H9 (cell line): ENCODE data around the gene ADAMTSL5. TPM values are rescaled to one million over a fixed set of nuclear protein-coding genes. Genes with fewer than 3 reads are reported as not detected.

Source experiments
- DNase-seq: peaks from one replicate; pipeline ENCODE4 v3.0.0-alpha.2; 2017
- H2AFZ ChIP-seq: one replicate; pipeline ENCODE4 v1.6.1; 2013; ENCODE audit warnings: mild to moderate bottlenecking, low read length, control low read depth, moderate library complexity
- H2AK5ac ChIP-seq: 2 replicates; pipeline ENCODE4 v1.6.1; 2013; ENCODE audit warnings: low read length, control low read depth, mixed read lengths; ENCODE audit not compliant: insufficient read length
- H2BK120ac ChIP-seq: one replicate; pipeline ENCODE4 v1.6.1; 2013; ENCODE audit warnings: low read depth, mild to moderate bottlenecking, low read length, control low read depth, inconsistent platforms; ENCODE audit not compliant: poor library complexity, severe bottlenecking
- H2BK12ac ChIP-seq: 2 replicates; pipeline ENCODE4 v1.6.1; 2013; ENCODE audit warnings: low read length, control low read depth, mixed read lengths, low read depth; ENCODE audit not compliant: insufficient read length
- H2BK15ac ChIP-seq: 2 replicates; pipeline ENCODE4 v1.6.1; 2013; ENCODE audit warnings: low read depth, low read length, control low read depth
- H2BK20ac ChIP-seq: one replicate; pipeline ENCODE4 v1.6.1; 2013; ENCODE audit warnings: low read depth, mild to moderate bottlenecking, low read length, control low read depth, inconsistent platforms; ENCODE audit not compliant: poor library complexity, severe bottlenecking
- H2BK5ac ChIP-seq: 2 replicates; pipeline ENCODE4 v1.6.1; 2013; ENCODE audit warnings: low read length, control low read depth, mixed read lengths; ENCODE audit not compliant: insufficient read length
- H3K14ac ChIP-seq: 2 replicates; pipeline ENCODE4 v1.6.1; 2013; ENCODE audit warnings: low read length, control low read depth; ENCODE audit not compliant: insufficient read depth
- H3K18ac ChIP-seq: 2 replicates; pipeline ENCODE4 v1.6.1; 2013; ENCODE audit warnings: low read depth, mild to moderate bottlenecking, mixed read lengths, low read length, control low read depth; ENCODE audit not compliant: insufficient read length
- H3K23ac ChIP-seq: 2 replicates; pipeline ENCODE4 v1.6.1; 2013; ENCODE audit warnings: low read length, control low read depth, mixed read lengths, low read depth; ENCODE audit not compliant: insufficient read length
- H3K23me2 ChIP-seq: 2 replicates; pipeline ENCODE4 v1.6.1; 2013; ENCODE audit warnings: low read depth, mild to moderate bottlenecking, mixed read lengths, low read length, control low read depth; ENCODE audit not compliant: insufficient read length, poor library complexity, severe bottlenecking
- H3K27ac ChIP-seq: 2 replicates; pipeline ENCODE4 v1.5.1; 2013; ENCODE audit warnings: low read length, control low read depth, mixed read lengths, low read depth; ENCODE audit not compliant: insufficient read length
- H3K27me3 ChIP-seq: 2 replicates; pipeline ENCODE4 v1.6.1; 2013; ENCODE audit warnings: low read length, control low read depth, inconsistent platforms; ENCODE audit not compliant: insufficient read depth
- H3K4ac ChIP-seq: 2 replicates; pipeline ENCODE4 v1.6.1; 2013; ENCODE audit warnings: low read depth, mild to moderate bottlenecking, control low read depth, inconsistent platforms, low read length, moderate library complexity
- H3K4me1 ChIP-seq: 2 replicates; pipeline ENCODE4 v1.6.1; 2013; ENCODE audit warnings: low read length, control low read depth, inconsistent platforms; ENCODE audit not compliant: insufficient read depth
- H3K4me2 ChIP-seq: 2 replicates; pipeline ENCODE4 v1.6.1; 2013; ENCODE audit warnings: low read length, control low read depth, mixed read lengths; ENCODE audit not compliant: insufficient read length, insufficient read depth
- H3K56ac ChIP-seq: 2 replicates; pipeline ENCODE4 v1.6.1; 2013; ENCODE audit warnings: low read depth, mild to moderate bottlenecking, mixed read lengths, low read length, control low read depth; ENCODE audit not compliant: insufficient read length
- H3K79me1 ChIP-seq: 2 replicates; pipeline ENCODE4 v1.6.1; 2013; ENCODE audit warnings: low read depth, mild to moderate bottlenecking, moderate library complexity, low read length, control low read depth, inconsistent platforms; ENCODE audit not compliant: insufficient read depth, poor library complexity, severe bottlenecking
- H3K79me2 ChIP-seq: 2 replicates; pipeline ENCODE4 v1.6.1; 2013; ENCODE audit warnings: low read length, control low read depth, inconsistent platforms; ENCODE audit not compliant: insufficient read depth
- H3K9ac ChIP-seq: 2 replicates; pipeline ENCODE4 v1.6.1; 2013; ENCODE audit warnings: low read length, control low read depth, mixed read lengths; ENCODE audit not compliant: insufficient read length; ENCODE audit errors: extremely low read depth
- H3K9me3 ChIP-seq: one replicate; pipeline ENCODE4 v1.6.1; 2013; ENCODE audit warnings: low read depth, low read length, inconsistent platforms; ENCODE audit not compliant: control insufficient read depth
- H3T11ph ChIP-seq: one replicate; pipeline ENCODE4 v1.6.1; 2013; ENCODE audit warnings: mild to moderate bottlenecking, low read length, control low read depth, inconsistent platforms
- H4K20me1 ChIP-seq: one replicate; pipeline ENCODE4 v1.6.1; 2013; ENCODE audit not compliant: control insufficient read depth, insufficient read length, insufficient read depth
- H4K5ac ChIP-seq: 2 replicates; pipeline ENCODE4 v1.6.1; 2013; ENCODE audit warnings: low read depth, mild to moderate bottlenecking, mixed read lengths, low read length, control low read depth; ENCODE audit not compliant: insufficient read length
- H4K8ac ChIP-seq: replicated peaks from 2 replicates; pipeline ENCODE4 v1.6.1; 2013; ENCODE audit warnings: low read length, control low read depth, mixed read lengths, low read depth; ENCODE audit not compliant: insufficient read length
- H4K91ac ChIP-seq: 2 replicates; pipeline ENCODE4 v1.6.1; 2013; ENCODE audit warnings: low read depth, mild to moderate bottlenecking, moderate library complexity, mixed read lengths, low read length, control low read depth; ENCODE audit not compliant: insufficient read length
- H3K27ac Mint-ChIP-seq, 3 experiments: 2 replicates in 2 of 3; 3 replicates in 1 of 3; pipeline ENCODE4 v1.8.0; 2020 to 2021; ENCODE audit warnings: mixed read lengths in 3 of 3, mild to moderate bottlenecking in 1 of 3, moderate library complexity in 1 of 3
- H3K27me3 Mint-ChIP-seq: 2 replicates; pipeline ENCODE4 v1.8.0; 2021; ENCODE audit warnings: low read depth, mild to moderate bottlenecking, moderate library complexity, mixed read lengths
- H3K36me3 Mint-ChIP-seq, 3 experiments: 2 replicates in 2 of 3; 3 replicates in 1 of 3; pipeline ENCODE4 v1.8.0; 2020 to 2021; ENCODE audit warnings: low read depth in 3 of 3, mixed read lengths in 3 of 3; ENCODE audit not compliant: insufficient read depth in 1 of 3
- H3K4me1 Mint-ChIP-seq, 2 experiments: 2 replicates each; pipeline ENCODE4 v1.8.0; 2020; ENCODE audit warnings: mixed read lengths in 2 of 2
- H3K4me3 Mint-ChIP-seq, 2 experiments: 2 replicates in 1 of 2; 3 replicates in 1 of 2; pipeline ENCODE4 v1.8.0; 2020 to 2021; ENCODE audit warnings: mild to moderate bottlenecking in 2 of 2, mixed read lengths in 2 of 2, moderate library complexity in 1 of 2
- H3K9me3 Mint-ChIP-seq, 2 experiments: 2 replicates in 1 of 2; 3 replicates in 1 of 2; pipeline ENCODE4 v1.8.0; 2020; ENCODE audit warnings: mild to moderate bottlenecking in 2 of 2, mixed read lengths in 2 of 2, moderate library complexity in 1 of 2
- CTCF ChIP-seq: fragments of 200-600 bp; sonication (generic); conservative IDR thresholded peaks from 3 replicates; pipeline ENCODE4 v1.8.0; 2021; ENCODE audit warnings: antibody characterized with exemption, mild to moderate bottlenecking
- WGBS: extraction: QIAGEN DNeasy Blood & Tissue Kit; methylation state at CpG from one replicate; pipeline ENCODE4 v1.1.7; 2013; ENCODE audit warnings: missing lambda C conversion rate, low lambda C conversion rate, mixed read lengths; ENCODE audit not compliant: insufficient read length; ENCODE audit errors: extremely low coverage; 5-methylcytosine and 5-hydroxymethylcytosine counted together
- total RNA-seq: library from RNA; stranded (reverse); gene quantifications from 2 replicates; pipeline ENCODE4 v1.2.1, GENCODE V29; 2021

The ADAMTSL5 gene
- total RNA-seq, 1 experiment from 2014 or later: 1.5 TPM

- H3K27ac Mint-ChIP-seq: no peak overlapping the region
- WGBS: no CpG with 5 or more reads among the region's 8 CpGs
These were observed 7.8 kb downstream of the ADAMTSL5 start for GRCh38 chr19:1505012-1505411.

More at GRCh38 chr19:1505012-1505411, 7.8 kb downstream of the ADAMTSL5 start:
- Histone ChIP-seq H3K27me3 (no peaks in the 10 kb centered on the region; the same call in 1 of the 2 replicates), H2AFZ (no peak overlapping the region), H3K4ac (no peak overlapping the region), H4K8ac (no peak overlapping the region), H3K23ac (no peak overlapping the region), H3K4me1 (no peaks in the 10 kb centered on the region), H2BK20ac (no peak overlapping the region), H3K4me2 (no peak overlapping the region), H3K56ac (no peak overlapping the region), H4K5ac (no peak overlapping the region), H3K18ac (no peak overlapping the region), H3K23me2 (peaks cover 11% of the 10 kb centered on the region), H3K79me1 (no peaks in the 10 kb centered on the region), H3K9ac (no peak overlapping the region), H2BK5ac (no peak overlapping the region), H2BK12ac (no peak overlapping the region), H4K91ac (no peak overlapping the region), H2BK120ac (no peak overlapping the region), H3K14ac (no peak overlapping the region), H2BK15ac (no peak overlapping the region), H3K27ac (no peak overlapping the region), H4K20me1 (no peaks in the 10 kb centered on the region), H3T11ph (no peak overlapping the region), H3K9me3 (no peaks in the 10 kb centered on the region), H3K79me2 (no peaks in the 10 kb centered on the region), H2AK5ac (no peak overlapping the region)
- Mint-ChIP-seq H3K4me1 (peaks cover 7 to 14% of the 10 kb centered on the region in 2 experiments), H3K4me3 (peak overlapping the region in 1 of 2 experiments; percentile 40; a peak in 1 of 5 replicates), H3K27me3 (peaks cover 68% of the 10 kb centered on the region), H3K9me3 (peaks cover 5 to 16% of the 10 kb centered on the region in 2 experiments), H3K36me3 (no peaks in the 10 kb centered on the region)
- no peak for TF ChIP-seq CTCF
- DNase-seq: no peak
